HG02759 (cell line): ENCODE measurements around the gene FRMD4A.
"Not testable (repeated sequence)": the region's sequence is repeated elsewhere in the genome, so short reads cannot be mapped to it uniquely, and the experiment has no call there.

Experiments
- ATAC-seq: cut with Tn5 transposase; IDR thresholded peaks from one replicate; pipeline ENCODE4 v1.9.1; 2021; ENCODE audit warnings: mild to moderate bottlenecking, moderate library complexity; ENCODE audit not compliant: unreplicated experiment

FRMD4A gene

GRCh38 chr10:13961097-13961496 lies 369.6 kb downstream of the FRMD4A start:
- ATAC-seq: no peak

- no peak for ATAC-seq
Observed at GRCh38 chr10:13960603-13961002, 370.1 kb downstream of the FRMD4A start.

GRCh38 chr10:13959443-13960359 lies 371.0 kb downstream of the FRMD4A start:
- ATAC-seq: no peak

GRCh38 chr10:13957856-13958255 lies 372.9 kb downstream of the FRMD4A start:
- ATAC-seq: no peak

GRCh38 chr10:13956826-13957225 lies 373.9 kb downstream of the FRMD4A start:
- ATAC-seq: no peak

GRCh38 chr10:13955409-13956068 lies 375.2 kb downstream of the FRMD4A start:
- ATAC-seq: no peak

- not testable (repeated sequence) for ATAC-seq
Observed at GRCh38 chr10:13954195-13954594, 376.5 kb downstream of the FRMD4A start.

- ATAC-seq: no peak
Observed at GRCh38 chr10:13953371-13953770, 377.4 kb downstream of the FRMD4A start.

- no peak for ATAC-seq
Observed at GRCh38 chr10:13950543-13950939, 380.2 kb downstream of the FRMD4A start.

- no peak for ATAC-seq
Observed at GRCh38 chr10:13949844-13950542, 380.7 kb downstream of the FRMD4A start.

- no peak for ATAC-seq
Observed at GRCh38 chr10:13946209-13946460, 384.6 kb downstream of the FRMD4A start.

GRCh38 chr10:13945390-13946208 lies 385.1 kb downstream of the FRMD4A start:
- ATAC-seq: no peak

- no peak for ATAC-seq
Observed at GRCh38 chr10:13944823-13945222, 385.9 kb downstream of the FRMD4A start.

- no peak for ATAC-seq
Observed at GRCh38 chr10:13943735-13944398, 386.9 kb downstream of the FRMD4A start.

GRCh38 chr10:13942035-13942434 lies 388.7 kb downstream of the FRMD4A start:
- no peak for ATAC-seq

GRCh38 chr10:13939391-13939790 lies 391.3 kb downstream of the FRMD4A start:
- ATAC-seq: no peak

GRCh38 chr10:13938950-13939349 lies 391.8 kb downstream of the FRMD4A start:
- no peak for ATAC-seq

GRCh38 chr10:13936826-13937225 lies 393.9 kb downstream of the FRMD4A start:
- ATAC-seq: no peak

- ATAC-seq: no peak
Observed at GRCh38 chr10:13930120-13930519, 400.6 kb downstream of the FRMD4A start.

- ATAC-seq: no peak
Observed at GRCh38 chr10:13928451-13928850, 402.3 kb downstream of the FRMD4A start.
